ENCODE data around the gene IFNGR2. TPM values are rescaled to one million over a fixed set of nuclear protein-coding genes. Genes with fewer than 3 reads are reported as not detected.

The IFNGR2 gene
- polyA plus RNA-seq, 2 of the 4 experiments (the other 2 are of a cell fraction): 24.2 to 47.2 TPM

DNA sequence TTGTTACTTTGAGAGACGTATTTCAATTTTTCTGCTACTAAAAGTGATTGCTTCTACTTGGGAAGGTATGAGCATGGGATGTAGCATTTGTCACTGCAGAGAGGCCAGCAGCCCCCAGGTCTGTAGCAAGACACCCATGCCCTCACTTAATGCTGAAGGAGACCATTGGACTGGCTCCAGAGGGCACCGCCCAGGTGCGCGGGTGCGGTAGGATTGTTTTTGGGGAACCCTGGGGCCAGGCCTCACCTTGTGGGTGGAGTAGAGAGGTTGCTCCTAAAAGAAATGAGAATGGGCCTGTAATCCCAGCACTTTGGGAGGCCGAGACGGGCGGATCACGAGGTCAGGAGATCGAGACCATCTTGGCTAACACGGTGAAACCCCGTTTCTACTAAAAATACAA is 30.6 kb upstream of the IFNGR2 start:
- TF ChIP-seq CBX2 (IDR thresholded peaks at IDR 0.05; ENCODE audit: borderline replicate concordance, low read depth) (no peak), RCOR1 (IDR thresholded peaks at IDR 0.05; ENCODE audit: low read depth, low read length) (no peak), ZSCAN20 (CRISPR knock-in tag; IDR thresholded peaks at IDR 0.05) (no peak), ZFP36 (IDR thresholded peaks at IDR 0.05; ENCODE audit: borderline replicate concordance, partially characterized antibody) (no peak)
- TF ChIP-seq, protein P1, sequence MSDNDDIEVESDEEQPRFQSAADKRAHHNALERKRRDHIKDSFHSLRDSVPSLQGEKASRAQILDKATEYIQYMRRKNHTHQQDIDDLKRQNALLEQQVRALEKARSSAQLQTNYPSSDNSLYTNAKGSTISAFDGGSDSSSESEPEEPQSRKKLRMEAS (IDR thresholded peaks at IDR 0.05): no peak
- Histone ChIP-seq H3K9me3 (peaks cover 5% of the 10 kb centered on the region), H3K4me2 (no peak overlapping the region), H3K27ac (no peak overlapping the region), H3K4me3 (no peak overlapping the region), H3K4me1 (peaks cover 15% of the 10 kb centered on the region)
- ChIA-PET CTCF (interaction anchor here (0.7 to 3.6 kb wide), 4 partner anchors 10 to 176 kb away, joined by 3 to 19 read pairs (median 6); no protein-coding TSS in a partner anchor), POLR2A (no interaction called here)
- DNase-seq (ENCODE audit: low read depth in 1 of 2, low spot score in 1 of 2) (no peak), ATAC-seq (no peak), FAIRE-seq (no peak)
- WGBS (ENCODE audit: missing lambda C conversion rate): 88% methylated on average over 6 of the region's 12 CpGs

DNA sequence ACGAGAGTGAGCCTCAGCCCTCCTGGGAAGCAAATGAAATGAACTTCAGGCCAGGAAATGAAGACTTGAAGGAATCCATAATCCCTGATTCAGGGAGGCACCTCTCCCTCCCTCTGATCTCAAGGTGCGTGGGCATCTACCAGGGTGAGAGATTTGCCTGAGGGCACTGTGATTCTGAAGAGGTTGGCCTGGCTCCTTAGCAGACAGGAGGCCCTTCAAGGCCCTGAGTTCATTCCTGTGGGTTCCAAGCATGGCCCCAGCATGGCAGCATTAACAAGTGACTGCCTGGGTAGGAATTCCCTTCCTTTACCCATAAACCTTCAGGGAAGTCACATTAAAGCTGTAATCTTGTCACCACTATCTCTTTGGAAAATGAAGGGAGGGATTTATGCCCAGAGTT is 29.8 kb upstream of the IFNGR2 start:
- DNase-seq (ENCODE audit: low read depth in 1 of 2, low spot score in 1 of 2): no peak
- 93% methylated on average over 2 of the region's 2 CpGs for WGBS (ENCODE audit: missing lambda C conversion rate)

DNA sequence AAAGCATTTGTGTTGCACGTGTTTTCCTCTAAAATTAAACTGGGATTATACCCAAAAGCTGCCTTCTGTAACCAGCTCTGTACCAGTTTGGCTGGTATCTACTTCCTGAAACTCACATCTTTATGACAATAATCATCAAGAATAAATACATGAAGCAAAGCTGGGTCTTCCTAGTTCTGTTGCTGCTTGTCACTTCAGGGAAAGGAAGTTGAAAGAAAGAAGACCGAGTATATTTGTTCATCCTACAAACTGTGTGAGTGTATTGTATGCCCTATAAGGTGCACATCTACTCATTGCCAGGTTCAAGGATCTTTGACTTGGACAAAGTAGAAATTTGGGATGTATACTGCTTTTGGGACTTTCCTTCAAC is 29.1 kb upstream of the IFNGR2 start:
- Histone ChIP-seq H3K9me3 (no peaks in the 10 kb centered on the region), H3K27ac (peak overlapping the region; percentile 20 to 47; a peak in 2 of 6 replicates), H3K4me2 (peak overlapping the region; percentile 66), H3K4me1 (peaks cover 15% of the 10 kb centered on the region), H3K4me3 (no peak overlapping the region)
- ChIA-PET POLR2A (no interaction called here), CTCF (interaction anchor here (0.6 to 3.6 kb wide), 4 partner anchors 11 to 255 kb away, joined by 3 to 19 read pairs (median 6); no protein-coding TSS in a partner anchor)
- DNase-seq (ENCODE audit: low read depth in 1 of 2, low spot score in 1 of 2): no peak
- FAIRE-seq: no peak
- WGBS (ENCODE audit: missing lambda C conversion rate): 29% methylated on average over 2 of the region's 2 CpGs
- ATAC-seq: peak in 1 of 2 experiments; percentile 32; a peak in 2 of 6 replicates
- TF ChIP-seq, protein P2, sequence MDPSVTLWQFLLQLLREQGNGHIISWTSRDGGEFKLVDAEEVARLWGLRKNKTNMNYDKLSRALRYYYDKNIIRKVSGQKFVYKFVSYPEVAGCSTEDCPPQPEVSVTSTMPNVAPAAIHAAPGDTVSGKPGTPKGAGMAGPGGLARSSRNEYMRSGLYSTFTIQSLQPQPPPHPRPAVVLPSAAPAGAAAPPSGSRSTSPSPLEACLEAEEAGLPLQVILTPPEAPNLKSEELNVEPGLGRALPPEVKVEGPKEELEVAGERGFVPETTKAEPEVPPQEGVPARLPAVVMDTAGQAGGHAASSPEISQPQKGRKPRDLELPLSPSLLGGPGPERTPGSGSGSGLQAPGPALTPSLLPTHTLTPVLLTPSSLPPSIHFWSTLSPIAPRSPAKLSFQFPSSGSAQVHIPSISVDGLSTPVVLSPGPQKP (IDR thresholded peaks at IDR 0.05; ENCODE audit: low read depth, low read length): no peak
- TF ChIP-seq, protein P3, sequence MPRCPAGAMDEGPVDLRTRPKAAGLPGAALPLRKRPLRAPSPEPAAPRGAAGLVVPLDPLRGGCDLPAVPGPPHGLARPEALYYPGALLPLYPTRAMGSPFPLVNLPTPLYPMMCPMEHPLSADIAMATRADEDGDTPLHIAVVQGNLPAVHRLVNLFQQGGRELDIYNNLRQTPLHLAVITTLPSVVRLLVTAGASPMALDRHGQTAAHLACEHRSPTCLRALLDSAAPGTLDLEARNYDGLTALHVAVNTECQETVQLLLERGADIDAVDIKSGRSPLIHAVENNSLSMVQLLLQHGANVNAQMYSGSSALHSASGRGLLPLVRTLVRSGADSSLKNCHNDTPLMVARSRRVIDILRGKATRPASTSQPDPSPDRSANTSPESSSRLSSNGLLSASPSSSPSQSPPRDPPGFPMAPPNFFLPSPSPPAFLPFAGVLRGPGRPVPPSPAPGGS (IDR thresholded peaks at IDR 0.05): no peak
- TF ChIP-seq ZSCAN20 (CRISPR knock-in tag; IDR thresholded peaks at IDR 0.05) (no peak), CHD4 (IDR thresholded peaks at IDR 0.05; ENCODE audit: borderline replicate concordance) (no peak), GATA3 (IDR thresholded peaks at IDR 0.05; ENCODE audit: borderline replicate concordance) (no peak), FOSB (CRISPR knock-in tag; IDR thresholded peaks at IDR 0.05) (no peak), NFE2L2 (conservative IDR thresholded peaks at IDR 0.05; ENCODE audit: low read length) (no peak)
- TF ChIP-seq, protein P4, sequence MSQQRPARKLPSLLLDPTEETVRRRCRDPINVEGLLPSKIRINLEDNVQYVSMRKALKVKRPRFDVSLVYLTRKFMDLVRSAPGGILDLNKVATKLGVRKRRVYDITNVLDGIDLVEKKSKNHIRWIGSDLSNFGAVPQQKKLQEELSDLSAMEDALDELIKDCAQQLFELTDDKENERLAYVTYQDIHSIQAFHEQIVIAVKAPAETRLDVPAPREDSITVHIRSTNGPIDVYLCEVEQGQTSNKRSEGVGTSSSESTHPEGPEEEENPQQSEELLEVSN (IDR thresholded peaks at IDR 0.05; ENCODE audit: borderline replicate concordance, low read depth): no peak

More for the DNA sequence above, 29.8 kb upstream of the IFNGR2 start:
- TF ChIP-seq HOXA7 (CRISPR knock-in tag; IDR thresholded peaks at IDR 0.05) (no peak), HEYL (CRISPR knock-in tag; IDR thresholded peaks at IDR 0.05) (no peak), MAFK (IDR thresholded peaks at IDR 0.05; ENCODE audit: partially characterized antibody) (no peak), FOSB (CRISPR knock-in tag; IDR thresholded peaks at IDR 0.05) (no peak), ZC3H11A (IDR thresholded peaks at IDR 0.05) (no peak), CEBPB (IDR thresholded peaks at IDR 0.05) (no peak), FOSL2 (IDR thresholded peaks at IDR 0.05) (no peak), FOSL2 (CRISPR knock-in tag; IDR thresholded peaks at IDR 0.05) (no peak), TFCP2L1 (CRISPR knock-in tag; IDR thresholded peaks at IDR 0.05) (no peak), RCOR1 (IDR thresholded peaks at IDR 0.05; ENCODE audit: low read depth, low read length) (no peak), CHD4 (IDR thresholded peaks at IDR 0.05; ENCODE audit: borderline replicate concordance) (no peak), POLR2AphosphoS2 (conservative IDR thresholded peaks at IDR 0.05; ENCODE audit: low read length) (no peak), CBX8 (IDR thresholded peaks at IDR 0.05) (no peak), CBX2 (IDR thresholded peaks at IDR 0.05; ENCODE audit: borderline replicate concordance, low read depth) (no peak), SMC3 (IDR thresholded peaks at IDR 0.05) (no peak), KDM1A (IDR thresholded peaks at IDR 0.05; ENCODE audit: low read depth) (no peak), BHLHE40 (IDR thresholded peaks at IDR 0.05; ENCODE audit: low read depth, low read length) (no peak)
- TF ChIP-seq, protein P1 (IDR thresholded peaks at IDR 0.05): no peak
- TF ChIP-seq, protein P2 (IDR thresholded peaks at IDR 0.05; ENCODE audit: low read depth, low read length): no peak
- TF ChIP-seq, protein P5, sequence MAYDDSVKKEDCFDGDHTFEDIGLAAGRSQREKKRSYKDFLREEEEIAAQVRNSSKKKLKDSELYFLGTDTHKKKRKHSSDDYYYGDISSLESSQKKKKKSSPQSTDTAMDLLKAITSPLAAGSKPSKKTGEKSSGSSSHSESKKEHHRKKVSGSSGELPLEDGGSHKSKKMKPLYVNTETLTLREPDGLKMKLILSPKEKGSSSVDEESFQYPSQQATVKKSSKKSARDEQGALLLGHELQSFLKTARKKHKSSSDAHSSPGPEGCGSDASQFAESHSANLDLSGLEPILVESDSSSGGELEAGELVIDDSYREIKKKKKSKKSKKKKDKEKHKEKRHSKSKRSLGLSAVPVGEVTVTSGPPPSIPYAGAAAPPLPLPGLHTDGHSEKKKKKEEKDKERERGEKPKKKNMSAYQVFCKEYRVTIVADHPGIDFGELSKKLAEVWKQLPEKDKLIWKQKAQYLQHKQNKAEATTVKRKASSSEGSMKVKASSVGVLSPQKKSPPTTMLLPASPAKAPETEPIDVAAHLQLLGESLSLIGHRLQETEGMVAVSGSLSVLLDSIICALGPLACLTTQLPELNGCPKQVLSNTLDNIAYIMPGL (CRISPR knock-in tag; IDR thresholded peaks at IDR 0.05; ENCODE audit: borderline replicate concordance): no peak
- TF ChIP-seq, protein P6, sequence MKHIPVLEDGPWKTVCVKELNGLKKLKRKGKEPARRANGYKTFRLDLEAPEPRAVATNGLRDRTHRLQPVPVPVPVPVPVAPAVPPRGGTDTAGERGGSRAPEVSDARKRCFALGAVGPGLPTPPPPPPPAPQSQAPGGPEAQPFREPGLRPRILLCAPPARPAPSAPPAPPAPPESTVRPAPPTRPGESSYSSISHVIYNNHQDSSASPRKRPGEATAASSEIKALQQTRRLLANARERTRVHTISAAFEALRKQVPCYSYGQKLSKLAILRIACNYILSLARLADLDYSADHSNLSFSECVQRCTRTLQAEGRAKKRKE (CRISPR knock-in tag; IDR thresholded peaks at IDR 0.05; ENCODE audit: low read depth): no peak
- Histone ChIP-seq H3K4me2 (no peak overlapping the region), H3K27ac (peak overlapping the region in 1 of 2 experiments; percentile 47; a peak in 2 of 6 replicates), H3K9me3 (no peaks in the 10 kb centered on the region; the same call in 2 of the 3 replicates), H3K4me3 (no peak overlapping the region), H3K4me1 (peaks cover 15% of the 10 kb centered on the region)
- ChIA-PET CTCF (interaction anchor here (0.6 to 3.6 kb wide), 6 partner anchors 9 to 256 kb away, joined by 3 to 19 read pairs (median 4); no protein-coding TSS in a partner anchor), POLR2A (no interaction called here)
- ATAC-seq (no peak), FAIRE-seq (no peak)
